AG04449 (cell line): Measurements from ENCODE around the gene ARL5C.

Source experiments
- CTCF ChIA-PET: fragments of 350-600 bp; formaldehyde crosslinking; extraction: SDS; loops from one replicate; lab custom pipeline; 2021; ENCODE audit warnings: antibody characterized with exemption; lab: Yijun Ruan, JAX
- POLR2A ChIA-PET: fragments of 400-600, 350-600 bp; formaldehyde crosslinking; extraction: SDS; loops from one replicate; lab custom pipeline; 2020; ENCODE audit warnings: antibody characterized with exemption, inconsistent platforms; lab: Yijun Ruan, JAX
- DNase-seq: peaks from one replicate; pipeline ENCODE4 v3.0.0-alpha.2; 2010; ENCODE audit warnings: low read depth, low spot score
- H3K4me3 ChIP-seq: 2 replicates; pipeline ENCODE4 v1.5.1; 2011; ENCODE audit warnings: low read depth, mild to moderate bottlenecking, control low read depth, low read length
- CTCF ChIP-seq: IDR thresholded peaks from one replicate; pipeline ENCODE4 v1.5.1; 2011; ENCODE audit warnings: mild to moderate bottlenecking, moderate library complexity, low read length, control low read depth, inconsistent platforms; ENCODE audit not compliant: insufficient read depth; ENCODE audit errors: missing control alignments

The ARL5C gene

GRCh38 chr17:39151943-39152818 lies 13.8 kb downstream of the ARL5C start:
- no peak for TF ChIP-seq CTCF
- H3K4me3 ChIP-seq: peak overlapping the region; percentile 96
- ChIA-PET CTCF (interaction anchor here (0.6 to 8.4 kb wide), 61 partner anchors 8 to 707 kb away, joined by 3 to 382 read pairs (median 5); partner anchors contain the start of genes ARL5C, LASP1 and LASP1NB), POLR2A (interaction anchor here (0.6 to 1.9 kb wide), 4 partner anchors 174 to 687 kb away, joined by 3 to 12 read pairs (median 6); partner anchors contain the start of genes LASP1 and LASP1NB)
- no peak for DNase-seq

GRCh38 chr17:39151150-39151942 lies 14.6 kb downstream of the ARL5C start, which contains the start of gene PLXDC1:
Gene PLXDC1 (minus strand): TSS chr17:39151637. CDS start chr17:39151437, 200 bp downstream.
- no peak for TF ChIP-seq CTCF
- ChIA-PET CTCF (interaction anchor here (0.6 to 8.4 kb wide), 21 partner anchors 11 to 708 kb away, joined by 3 to 382 read pairs (median 5); partner anchors contain the start of gene ARL5C), POLR2A (no interaction called here)
- peak within 1 kb of the TSS; percentile 96 for H3K4me3 ChIP-seq
- DNase-seq: no peak

GRCh38 chr17:39150795-39151149 lies 15.2 kb downstream of the ARL5C start:
- POLR2A ChIA-PET: interaction anchor here (1.1 kb wide), 1 partner anchor 49 kb away, joined by 3 read pairs; the partner anchor contains the start of gene RPL19
- CTCF ChIA-PET: interaction anchor here (0.6 to 8.4 kb wide), 11 partner anchors 14 to 168 kb away, joined by 3 to 382 read pairs (median 5); partner anchors contain the start of gene ARL5C
- TF ChIP-seq CTCF: no peak
- peak overlapping the region; percentile 44; the same call in 1 of the 2 replicates for H3K4me3 ChIP-seq
- no peak for DNase-seq

- POLR2A ChIA-PET: interaction anchor here (1.1 kb wide), 1 partner anchor 50 kb away, joined by 3 read pairs; the partner anchor contains the start of gene RPL19
- H3K4me3 ChIP-seq: no peak overlapping the region
- no peak for TF ChIP-seq CTCF
- DNase-seq: no peak
- CTCF ChIA-PET: interaction anchor here (0.6 to 8.4 kb wide), 4 partner anchors 14 to 168 kb away, joined by 3 to 382 read pairs (median 18); no protein-coding TSS in a partner anchor
Observed at GRCh38 chr17:39150104-39150634, 15.8 kb downstream of the ARL5C start.

GRCh38 chr17:39147221-39148185 lies 18.5 kb downstream of the ARL5C start:
- TF ChIP-seq CTCF: no peak
- no peak overlapping the region for H3K4me3 ChIP-seq
- no peak for DNase-seq
- ChIA-PET POLR2A (interaction anchor here (0.7 to 1.0 kb wide), 3 partner anchors 68 to 273 kb away, joined by 3 to 4 read pairs (median 3); no protein-coding TSS in a partner anchor), CTCF (interaction anchor here (8.4 kb wide), 1 partner anchor 165 kb away, joined by 382 read pairs; no protein-coding TSS in a partner anchor)
